GM12892 (cell line): ENCODE measurements around the gene SEC24B.

Experiments used
- POLR2A ChIP-seq: IDR thresholded peaks from 2 replicates; pipeline ENCODE4 v1.6.1; 2011; ENCODE audit warnings: low read depth, low read length, control low read depth
- POLR2AphosphoS5 ChIP-seq: IDR thresholded peaks from 2 replicates; pipeline ENCODE4 v1.6.1; 2011; ENCODE audit warnings: low read depth, low read length, control low read depth
- TAF1 ChIP-seq: IDR thresholded peaks from 2 replicates; pipeline ENCODE4 v1.6.1; 2011; ENCODE audit warnings: low read depth, mild to moderate bottlenecking, control low read depth, low read length, borderline replicate concordance

- TF ChIP-seq POLR2AphosphoS5 (no peak), POLR2A (no peak), TAF1 (no peak)
These were observed 113.8 kb downstream of the SEC24B start for GRCh38 chr4:109547394-109547793.
